VCaP (cell line): ENCODE data around the gene RHOH.

ENCODE experiments used
- H3K27ac ChIP-seq: fragments of 450-650 bp; 2 replicates; pipeline ENCODE4 v1.5.1; 2017
- TF ChIP-seq, protein P1 (sequence below): fragments of 450-650 bp; conservative IDR thresholded peaks from 2 replicates; pipeline ENCODE4 v1.5.1; 2017; ENCODE audit warnings: mild to moderate bottlenecking, moderate library complexity

RHOH gene

GRCh38 chr4:40209401-40209800 is 12.6 kb downstream of the RHOH start:
- H3K27ac ChIP-seq: no peak overlapping the region
- TF ChIP-seq, protein P1, sequence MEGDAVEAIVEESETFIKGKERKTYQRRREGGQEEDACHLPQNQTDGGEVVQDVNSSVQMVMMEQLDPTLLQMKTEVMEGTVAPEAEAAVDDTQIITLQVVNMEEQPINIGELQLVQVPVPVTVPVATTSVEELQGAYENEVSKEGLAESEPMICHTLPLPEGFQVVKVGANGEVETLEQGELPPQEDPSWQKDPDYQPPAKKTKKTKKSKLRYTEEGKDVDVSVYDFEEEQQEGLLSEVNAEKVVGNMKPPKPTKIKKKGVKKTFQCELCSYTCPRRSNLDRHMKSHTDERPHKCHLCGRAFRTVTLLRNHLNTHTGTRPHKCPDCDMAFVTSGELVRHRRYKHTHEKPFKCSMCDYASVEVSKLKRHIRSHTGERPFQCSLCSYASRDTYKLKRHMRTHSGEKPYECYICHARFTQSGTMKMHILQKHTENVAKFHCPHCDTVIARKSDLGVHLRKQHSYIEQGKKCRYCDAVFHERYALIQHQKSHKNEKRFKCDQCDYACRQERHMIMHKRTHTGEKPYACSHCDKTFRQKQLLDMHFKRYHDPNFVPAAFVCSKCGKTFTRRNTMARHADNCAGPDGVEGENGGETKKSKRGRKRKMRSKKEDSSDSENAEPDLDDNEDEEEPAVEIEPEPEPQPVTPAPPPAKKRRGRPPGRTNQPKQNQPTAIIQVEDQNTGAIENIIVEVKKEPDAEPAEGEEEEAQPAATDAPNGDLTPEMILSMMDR: no peak

DNA sequence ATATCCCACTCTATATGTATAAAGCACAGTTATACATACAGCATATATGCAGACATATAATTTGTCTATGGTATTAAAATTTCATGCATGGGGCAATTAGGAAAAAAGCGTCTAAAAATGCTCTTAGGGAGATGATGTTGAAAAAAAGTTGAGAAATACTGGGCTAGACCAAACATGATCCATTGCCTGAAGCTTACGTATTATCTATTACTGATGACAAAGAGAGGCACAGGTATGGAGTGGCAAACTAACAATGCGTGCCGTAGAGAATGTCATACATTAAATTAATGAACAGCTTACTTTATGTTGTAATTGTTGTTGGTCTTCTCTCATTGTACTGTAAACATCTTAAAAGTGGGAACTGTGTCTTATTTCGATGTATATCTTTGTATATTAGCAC is 13.9 kb downstream of the RHOH start:
- H3K27ac ChIP-seq: no peak overlapping the region
- TF ChIP-seq, protein P1: no peak

DNA sequence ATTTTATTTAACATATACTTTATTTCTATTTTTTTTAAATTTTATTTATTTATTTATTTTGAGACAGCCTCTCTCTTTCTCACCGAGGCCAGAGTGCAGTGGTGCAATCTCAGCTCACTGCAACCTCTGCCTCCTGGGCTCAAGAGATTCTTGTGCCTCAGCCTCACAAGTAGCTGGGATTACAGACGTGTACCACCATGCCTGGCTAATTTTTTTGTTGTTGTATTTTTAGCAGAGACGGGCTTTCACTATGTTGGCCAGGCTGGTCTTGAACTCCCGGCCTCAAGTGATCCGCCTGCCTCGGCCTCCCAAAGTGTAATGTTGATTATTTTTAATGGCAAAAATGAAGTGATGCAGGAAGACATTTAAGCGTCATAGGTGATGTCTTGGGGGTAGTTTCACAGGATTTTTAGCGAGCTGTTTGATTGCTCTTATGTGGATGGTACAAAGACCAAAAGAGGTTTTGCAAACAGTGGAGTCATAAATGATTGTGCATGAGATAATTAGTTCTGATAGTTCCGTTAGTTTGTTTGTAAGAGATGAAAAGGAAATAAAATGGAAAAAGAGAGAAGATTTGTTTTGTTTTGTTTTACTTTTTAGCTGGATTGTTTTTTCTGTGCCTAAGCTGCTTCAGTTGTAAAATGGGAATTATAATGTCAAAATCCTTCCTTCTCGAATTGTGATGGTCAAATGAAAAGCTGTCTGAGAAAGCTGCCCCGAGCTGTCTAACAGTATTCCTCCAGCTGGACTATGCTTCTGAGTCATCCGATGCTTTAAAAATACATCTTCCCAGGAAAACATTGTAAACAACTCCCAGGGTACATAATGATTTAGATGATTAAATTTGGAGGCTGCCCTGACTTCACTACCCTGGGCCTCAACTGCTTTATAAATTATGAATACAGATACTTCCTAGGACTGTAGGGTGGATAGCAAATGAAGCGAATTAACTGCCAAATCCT is 14.7 kb downstream of the RHOH start:
- TF ChIP-seq, protein P1: no peak
- no peak overlapping the region for H3K27ac ChIP-seq

DNA sequence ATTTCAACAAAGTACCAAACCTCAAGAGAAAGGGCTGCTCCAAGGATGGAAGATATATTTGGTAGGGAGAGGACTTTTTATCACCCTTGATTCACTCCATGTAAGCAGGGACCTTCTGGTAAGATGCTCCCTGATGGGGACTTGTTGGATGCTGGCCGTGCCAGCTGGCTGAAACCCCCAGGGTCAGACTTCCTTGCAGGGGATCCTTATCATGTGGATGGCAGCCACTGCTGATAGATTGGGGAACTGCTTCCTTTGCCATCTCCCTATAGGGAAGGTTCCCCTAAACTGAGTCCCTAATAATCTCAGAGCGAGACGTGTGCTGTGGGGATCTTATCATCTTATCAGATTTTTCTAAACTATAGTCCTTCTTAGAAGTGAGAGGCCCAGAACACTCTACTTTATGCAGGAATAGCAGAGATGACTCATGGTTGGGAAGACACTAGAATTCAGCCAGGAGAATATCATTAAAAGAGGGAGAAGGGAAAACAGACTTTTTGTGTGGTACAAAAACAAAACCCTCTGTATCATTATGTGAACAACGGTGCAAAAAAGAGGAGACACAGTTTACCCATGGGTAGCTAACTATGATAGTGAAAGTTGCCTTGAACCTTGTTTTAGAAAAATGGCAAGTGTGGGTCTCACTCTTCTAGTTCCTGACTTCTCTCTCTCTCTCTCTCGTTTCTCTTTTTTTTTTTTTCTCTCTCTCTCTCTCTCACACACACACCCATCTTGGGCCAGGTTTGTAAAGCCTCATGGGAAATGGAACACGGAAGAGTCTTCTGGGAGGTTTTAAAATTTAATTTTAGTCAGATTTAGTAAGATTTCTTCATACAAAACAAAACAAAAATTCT is 16.1 kb downstream of the RHOH start:
- no peak overlapping the region for H3K27ac ChIP-seq
- TF ChIP-seq, protein P1: no peak

DNA sequence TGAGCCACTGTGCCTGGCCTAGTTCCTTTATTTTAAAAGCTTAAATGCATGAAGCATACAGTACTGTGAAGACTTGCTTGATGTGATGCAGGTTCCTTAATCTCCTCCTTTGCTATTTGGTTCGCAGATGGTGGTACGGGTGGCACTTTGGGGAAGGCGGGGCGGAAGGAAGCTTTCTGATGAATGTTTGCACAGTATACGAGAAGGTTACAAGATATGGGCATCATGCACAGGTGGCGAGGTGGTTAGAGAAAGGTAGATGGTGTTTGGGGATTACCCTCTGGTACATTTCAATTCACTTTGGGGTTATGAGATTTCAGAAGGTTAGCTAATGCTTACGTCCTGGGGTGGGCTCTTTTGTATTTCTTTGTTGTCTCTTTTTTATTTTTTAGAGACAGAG is 17.2 kb downstream of the RHOH start:
- TF ChIP-seq, protein P1: no peak
- no peak overlapping the region for H3K27ac ChIP-seq

DNA sequence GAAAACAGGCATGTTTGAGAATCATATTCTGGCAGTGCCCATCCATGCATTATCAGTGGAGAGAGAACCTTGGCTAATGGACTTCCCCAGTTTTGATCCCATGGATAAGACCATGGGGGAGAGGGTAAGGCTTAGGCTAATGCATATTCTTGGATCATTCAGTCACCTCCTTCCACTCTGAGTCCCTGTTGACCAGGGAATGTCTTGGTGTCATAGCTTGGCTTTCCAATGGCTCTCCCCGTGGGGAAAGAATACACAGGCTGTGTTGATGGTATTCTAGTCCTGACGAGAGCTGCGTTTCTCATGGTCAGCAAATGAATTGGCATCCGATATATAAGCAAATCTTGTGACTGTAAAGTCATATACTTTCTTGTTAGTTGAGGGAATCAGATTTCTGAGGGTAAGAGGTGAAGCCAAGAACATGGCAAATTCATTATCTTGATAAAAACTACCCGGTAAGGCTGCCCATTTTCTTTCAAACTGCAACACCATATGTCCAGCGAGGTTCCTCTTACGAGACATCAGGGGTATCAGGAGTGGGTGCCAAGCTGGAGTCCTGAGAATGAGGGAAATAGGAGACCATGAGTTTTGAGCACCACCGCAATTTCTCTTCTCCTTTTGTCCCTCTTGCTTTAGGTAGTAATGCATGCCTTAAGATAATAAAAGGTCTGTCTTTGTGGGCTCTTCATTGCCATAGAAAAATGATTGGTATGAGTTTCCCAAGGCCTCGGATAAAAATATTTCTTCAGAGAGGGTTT is 18.0 kb downstream of the RHOH start:
- H3K27ac ChIP-seq: no peak overlapping the region
- TF ChIP-seq, protein P1: no peak
